ENCODE measurements around the gene TP53RK. TPM values are rescaled to one million over a fixed set of nuclear protein-coding genes. Genes with fewer than 3 reads are reported as not detected.

Gene TP53RK
- polyA plus RNA-seq, 1 donor from 2014 or later, result 22.7 TPM

- no peaks in the 10 kb centered on the region for H3K9me2 ChIP-seq (ENCODE audit: insufficient read depth, low read length)
- no peaks in the 10 kb centered on the region for H3K27me3 ChIP-seq (ENCODE audit: insufficient read depth, low read depth, low read length)
- H4K20me1 ChIP-seq (ENCODE audit: insufficient read depth), result no peaks in the 10 kb centered on the region
- H3K4me3 ChIP-seq (ENCODE audit: low read length), result no peak overlapping the region
- no peaks in the 10 kb centered on the region for H3K9me3 ChIP-seq (ENCODE audit: low read length)
- H2AFZ ChIP-seq (ENCODE audit: low read depth, low read length), result no peak overlapping the region
- no peaks in the 10 kb centered on the region for H3K36me3 ChIP-seq (ENCODE audit: insufficient read depth, low read length)
- no peaks in the 10 kb centered on the region for H3K79me2 ChIP-seq (replicated peaks; ENCODE audit: insufficient read depth, low read length)
- H3K9ac ChIP-seq (ENCODE audit: low read length), result no peak overlapping the region
- H3K4me2 ChIP-seq (ENCODE audit: low read length), result no peak overlapping the region
- no peak overlapping the region for H3K27ac ChIP-seq (ENCODE audit: low read length)
- TF ChIP-seq POLR2AphosphoS5 (IDR thresholded peaks at IDR 0.05), result no peak
- TF ChIP-seq CTCF (IDR thresholded peaks at IDR 0.05; ENCODE audit: poor library complexity, severe bottlenecking), result no peak
- TF ChIP-seq RAD21 (conservative IDR thresholded peaks at IDR 0.05), result no peak
- no peak for TF ChIP-seq EZH2 (IDR thresholded peaks at IDR 0.05; ENCODE audit: borderline replicate concordance, insufficient read depth, low read length, poor library complexity, severe bottlenecking)
- TF ChIP-seq EP300 (conservative IDR thresholded peaks at IDR 0.05; ENCODE audit: poor library complexity, severe bottlenecking), result no peak
- no peak for TF ChIP-seq REST (IDR thresholded peaks at IDR 0.05; ENCODE audit: borderline replicate concordance)
- no peak for TF ChIP-seq MXI1 (conservative IDR thresholded peaks at IDR 0.05; ENCODE audit: poor library complexity, severe bottlenecking)
- no peak for TF ChIP-seq TAF1 (IDR thresholded peaks at IDR 0.05; ENCODE audit: low read depth)
- TF ChIP-seq SMC3 (conservative IDR thresholded peaks at IDR 0.05; ENCODE audit: poor library complexity), result no peak
- no peaks in the 10 kb centered on the region for H3F3A ChIP-seq (ENCODE audit: insufficient read depth, low read length, poor library complexity, severe bottlenecking)
Measured at GRCh38 chr20:46644160-46644559, 45.1 kb downstream of the TP53RK start.

DNA sequence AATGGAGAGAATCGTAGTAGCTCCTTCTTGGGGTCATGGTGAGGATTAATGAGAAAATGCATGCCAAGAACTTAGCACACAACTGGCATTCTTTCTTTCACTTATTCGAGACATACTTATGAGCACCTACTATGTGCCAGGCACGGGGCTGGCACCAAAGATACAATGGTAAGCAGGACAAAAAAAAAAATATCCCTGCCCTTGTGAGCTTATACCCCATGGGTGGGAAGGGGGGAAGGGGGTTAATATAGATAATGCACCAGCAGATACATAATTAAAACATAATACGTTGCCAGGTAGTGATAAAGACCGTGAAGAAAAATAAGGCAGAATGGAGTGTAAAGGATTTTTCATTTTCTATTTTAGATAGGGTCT, 46.3 kb downstream of the TP53RK start:
- no peaks in the 10 kb centered on the region for H4K20me1 ChIP-seq (ENCODE audit: insufficient read depth)
- H3K4me3 ChIP-seq (ENCODE audit: low read length), result no peak overlapping the region
- H3K79me2 ChIP-seq (replicated peaks; ENCODE audit: insufficient read depth, low read length), result no peaks in the 10 kb centered on the region
- no peaks in the 10 kb centered on the region for H3K9me2 ChIP-seq (ENCODE audit: insufficient read depth, low read length)
- H3K27ac ChIP-seq (ENCODE audit: low read length), result no peak overlapping the region
- H3K27me3 ChIP-seq (ENCODE audit: insufficient read depth, low read depth, low read length), result no peaks in the 10 kb centered on the region
- H3K9me3 ChIP-seq (ENCODE audit: low read length), result no peaks in the 10 kb centered on the region
- no peak overlapping the region for H3K9ac ChIP-seq (ENCODE audit: low read length)
- TF ChIP-seq EZH2 (IDR thresholded peaks at IDR 0.05; ENCODE audit: borderline replicate concordance, insufficient read depth, low read length, poor library complexity, severe bottlenecking) (no peak), MXI1 (conservative IDR thresholded peaks at IDR 0.05; ENCODE audit: poor library complexity, severe bottlenecking) (no peak)
- H3K36me3 ChIP-seq (ENCODE audit: insufficient read depth, low read length), result no peaks in the 10 kb centered on the region
- H3F3A ChIP-seq (ENCODE audit: insufficient read depth, low read length, poor library complexity, severe bottlenecking), result no peaks in the 10 kb centered on the region
- no peak overlapping the region for H3K4me2 ChIP-seq (ENCODE audit: low read length)
- H2AFZ ChIP-seq (ENCODE audit: low read depth, low read length), result no peak overlapping the region
